Measurements from ENCODE around the gene COX7A2.
A peak's percentile ranks its signal among the peaks of the same experiment; 100 is the strongest.

The COX7A2 gene

DNA sequence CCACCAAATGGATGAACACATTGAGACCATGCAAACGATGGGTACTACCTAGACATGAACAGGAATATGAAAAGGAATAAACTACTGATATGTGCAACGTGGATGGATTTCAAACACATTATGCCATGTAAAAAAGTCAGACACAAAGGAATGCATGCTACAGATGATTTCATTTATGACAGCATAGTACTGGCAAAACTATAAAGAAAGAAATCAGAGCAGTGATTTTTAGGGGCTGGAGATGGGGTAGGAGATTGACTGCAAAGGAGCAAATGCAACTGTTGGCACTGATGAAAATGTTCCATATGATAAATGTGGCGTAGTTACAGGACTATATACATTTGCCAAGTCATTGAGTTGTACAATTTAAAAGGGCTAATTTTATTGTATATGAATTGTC, 24.3 kb downstream of the COX7A2 start:
- no peak for DNase-seq

GRCh38 chr6:75217193-75217592, 26.4 kb downstream of the COX7A2 start:
- no peak for DNase-seq

GRCh38 chr6:75215291-75215690, 28.3 kb downstream of the COX7A2 start:
- DNase-seq = no peak

- DNase-seq = no peak
These were observed 29.9 kb downstream of the COX7A2 start for GRCh38 chr6:75213732-75214131.

DNA sequence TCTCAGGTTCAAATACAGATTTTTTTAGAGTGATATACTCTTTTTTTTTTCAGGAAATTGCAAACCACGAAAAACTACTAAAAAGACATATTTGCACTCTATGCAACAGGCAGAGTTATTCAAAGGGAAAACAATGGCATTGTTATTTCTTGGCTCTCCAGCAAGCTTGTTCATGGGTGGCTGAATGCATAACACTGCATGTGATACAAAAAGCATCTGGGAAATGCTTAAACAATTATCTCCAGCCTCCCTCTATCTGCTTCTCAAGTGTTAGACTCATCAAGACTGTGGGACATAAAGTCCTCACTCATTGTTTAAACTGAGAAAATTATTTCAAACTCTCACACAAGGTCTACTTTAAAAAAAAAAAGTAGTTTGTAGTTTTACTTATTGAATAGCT, 30.5 kb downstream of the COX7A2 start:
- DNase-seq = no peak

- DNase-seq = no peak
These were observed 31.5 kb downstream of the COX7A2 start for GRCh38 chr6:75211920-75212590.

- peak; percentile 67 for DNase-seq
These were observed 32.5 kb downstream of the COX7A2 start for GRCh38 chr6:75210885-75211739.

- no peak for DNase-seq
These were observed 34.3 kb downstream of the COX7A2 start for GRCh38 chr6:75209184-75209723.

DNA sequence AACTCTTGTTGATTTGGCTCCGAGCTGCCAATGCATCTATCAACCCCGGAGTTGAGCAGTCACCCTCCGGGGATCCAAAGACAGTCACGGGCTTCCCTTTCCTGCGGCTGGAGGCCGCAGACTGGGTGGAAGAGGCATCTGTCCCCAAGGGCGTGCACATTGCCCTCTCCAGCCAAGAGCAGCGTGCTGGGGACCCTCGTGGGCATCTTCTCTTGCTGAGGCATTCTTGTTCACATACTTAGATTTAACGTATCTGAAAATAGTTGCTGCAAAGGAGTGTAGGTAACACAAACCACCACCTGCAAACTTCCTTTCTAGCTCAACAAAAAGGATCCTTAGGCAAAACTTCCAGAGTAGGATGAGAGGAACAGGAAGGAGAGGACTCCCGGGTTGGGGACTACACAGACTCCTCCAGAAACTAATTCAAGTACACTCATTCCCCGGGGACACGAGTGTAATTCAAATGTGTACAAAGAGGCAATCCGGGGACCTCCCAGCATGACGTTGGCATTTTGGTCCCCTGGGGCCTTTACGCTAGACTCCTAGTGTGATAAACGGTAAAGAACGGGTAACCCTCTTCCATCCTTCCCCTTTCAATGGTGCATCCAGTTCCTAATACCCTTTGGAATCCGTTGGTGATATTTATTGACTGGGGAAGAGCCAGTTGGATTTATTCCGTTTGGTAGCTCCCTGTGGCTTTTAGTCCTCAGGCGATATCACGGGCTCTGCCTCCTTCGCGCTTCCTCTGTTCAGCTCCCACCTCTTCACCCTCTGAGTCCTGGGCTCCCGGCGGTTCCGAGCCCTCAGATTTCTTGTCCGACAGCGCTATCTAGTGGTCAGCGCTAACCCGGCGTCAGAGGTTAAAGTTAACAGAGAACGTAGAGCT, 35.1 kb downstream of the COX7A2 start:
- peak; percentile 83 for DNase-seq

GRCh38 chr6:75206576-75207342, 36.8 kb downstream of the COX7A2 start:
- DNase-seq = no peak

DNA sequence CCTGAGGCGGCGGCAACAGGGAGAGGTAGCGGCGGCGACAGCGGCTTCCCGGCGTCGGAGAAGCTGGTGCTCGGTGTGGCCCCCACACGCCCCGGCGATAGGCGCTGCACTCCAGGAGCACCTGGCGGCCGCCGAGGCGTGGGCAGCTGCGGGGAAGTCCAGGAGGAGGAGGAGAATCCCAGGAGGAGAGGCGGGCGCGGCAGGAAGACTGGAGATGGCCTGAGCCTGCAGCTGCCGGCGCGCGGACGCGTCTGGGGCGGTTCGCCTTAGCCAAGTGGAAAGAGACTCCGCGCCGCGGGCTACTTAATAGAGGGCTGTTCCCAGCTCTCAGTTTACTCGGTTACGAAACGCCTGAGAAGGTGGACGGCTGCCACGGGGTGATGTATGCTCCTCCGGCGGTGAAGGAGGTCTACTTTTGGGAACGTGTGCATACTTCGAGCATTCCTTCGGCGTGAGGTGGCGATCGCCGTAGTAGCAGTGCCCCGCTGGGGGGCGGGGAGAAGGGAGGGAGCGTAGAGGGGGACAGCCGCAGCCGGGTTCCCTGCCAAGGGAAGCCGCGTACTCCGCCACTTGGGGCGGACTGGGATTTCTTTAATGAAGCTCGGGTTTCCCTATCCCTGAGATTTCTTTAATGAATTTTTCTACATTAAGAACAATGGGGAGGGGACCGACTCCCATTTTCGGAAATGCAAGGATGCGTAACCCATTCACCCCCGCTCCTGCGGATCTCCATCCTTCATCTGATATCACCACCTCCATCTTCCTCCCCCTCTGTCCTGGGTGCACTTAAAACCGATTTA, 37.6 kb downstream of the COX7A2 start, which contains the start of gene COL12A1:
Gene COL12A1 (minus strand): TSS at position 278 of the 800 bp plus-strand sequence. CDS start 3,261 bp downstream, outside the sequence.
- no peak for DNase-seq

DNA sequence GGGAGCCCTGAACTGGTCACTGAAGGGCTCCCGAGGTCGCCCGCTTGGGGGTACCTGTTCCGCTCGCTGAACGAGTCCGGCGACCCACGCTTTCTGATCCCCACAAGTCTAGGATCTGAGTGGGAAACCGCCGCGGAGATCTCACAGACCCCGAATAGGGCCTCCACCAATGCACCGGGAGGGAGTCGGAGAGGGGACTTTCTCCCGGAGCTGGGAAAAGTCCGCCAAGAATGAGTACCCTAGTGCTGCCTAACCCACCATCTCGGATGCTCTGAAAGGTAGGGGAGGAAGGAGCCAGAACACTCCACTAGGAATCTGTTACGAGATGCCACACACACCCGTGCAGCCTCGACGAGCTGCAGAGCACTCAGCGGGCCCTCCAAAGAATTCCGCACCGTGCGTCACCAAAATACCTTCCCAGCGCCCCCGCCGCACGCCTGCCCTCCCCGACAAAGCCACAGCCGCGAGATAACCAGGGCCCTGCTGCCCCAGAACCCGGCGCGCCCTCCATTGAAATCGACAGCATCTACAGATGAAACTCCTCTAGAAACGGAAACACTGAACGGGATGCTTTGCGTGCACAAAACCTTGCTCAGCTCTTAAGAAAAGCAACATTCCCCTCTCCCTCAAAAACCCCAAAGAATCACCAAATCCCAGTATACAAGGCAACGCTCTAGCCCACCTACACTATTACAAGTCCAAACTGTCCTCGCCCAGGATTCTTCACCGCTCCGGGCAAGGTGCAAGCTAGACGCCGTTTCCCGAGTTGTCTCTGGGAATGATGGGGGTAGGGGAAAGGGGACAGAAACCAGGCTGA, 38.4 kb downstream of the COX7A2 start:
- no peak for DNase-seq

- DNase-seq = peak; percentile 26
These were observed 39.2 kb downstream of the COX7A2 start for GRCh38 chr6:75204217-75204958.

DNA sequence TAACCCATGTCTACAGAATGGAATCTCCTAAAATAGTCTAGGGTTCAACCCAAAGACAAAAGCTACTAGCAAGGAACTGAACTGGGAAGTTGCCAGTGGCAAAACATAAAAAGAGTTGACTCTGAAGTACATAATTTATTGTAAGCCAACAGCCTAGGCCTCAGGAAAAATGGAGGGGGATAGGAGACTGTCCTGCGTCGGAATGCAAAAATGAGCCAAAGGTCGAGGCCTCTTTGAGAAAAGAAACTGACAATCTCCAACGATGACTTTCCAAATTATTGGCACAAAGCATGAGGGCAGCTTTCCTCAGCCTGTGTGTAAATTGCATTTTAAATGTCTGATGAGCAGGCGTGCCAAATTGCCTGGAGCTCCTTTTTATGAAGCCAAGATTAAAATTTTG, 39.9 kb downstream of the COX7A2 start:
- DNase-seq = no peak

DNA sequence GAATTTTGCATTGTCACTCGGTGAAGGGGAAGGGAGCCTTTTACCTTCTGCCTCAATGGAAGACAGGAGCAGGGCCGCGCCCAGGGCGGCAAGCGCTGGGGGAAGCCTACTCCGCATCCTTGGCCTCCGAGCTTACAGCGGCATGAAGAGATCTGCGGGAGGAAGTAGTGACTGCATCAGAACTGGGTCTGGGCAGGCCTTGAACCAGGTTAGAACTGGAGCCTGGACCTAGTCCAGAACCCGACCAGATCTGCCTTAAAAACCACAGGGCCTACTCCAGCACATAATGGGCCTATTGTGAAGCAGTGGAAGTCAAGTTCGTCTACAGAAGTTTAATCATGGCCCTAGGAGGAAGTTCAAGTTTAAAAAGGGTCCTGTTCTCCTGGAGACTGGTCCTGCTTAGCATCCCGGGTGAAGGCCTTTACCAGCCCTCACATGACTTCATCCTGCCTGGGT, 40.9 kb downstream of the COX7A2 start:
- no peak for DNase-seq

DNA sequence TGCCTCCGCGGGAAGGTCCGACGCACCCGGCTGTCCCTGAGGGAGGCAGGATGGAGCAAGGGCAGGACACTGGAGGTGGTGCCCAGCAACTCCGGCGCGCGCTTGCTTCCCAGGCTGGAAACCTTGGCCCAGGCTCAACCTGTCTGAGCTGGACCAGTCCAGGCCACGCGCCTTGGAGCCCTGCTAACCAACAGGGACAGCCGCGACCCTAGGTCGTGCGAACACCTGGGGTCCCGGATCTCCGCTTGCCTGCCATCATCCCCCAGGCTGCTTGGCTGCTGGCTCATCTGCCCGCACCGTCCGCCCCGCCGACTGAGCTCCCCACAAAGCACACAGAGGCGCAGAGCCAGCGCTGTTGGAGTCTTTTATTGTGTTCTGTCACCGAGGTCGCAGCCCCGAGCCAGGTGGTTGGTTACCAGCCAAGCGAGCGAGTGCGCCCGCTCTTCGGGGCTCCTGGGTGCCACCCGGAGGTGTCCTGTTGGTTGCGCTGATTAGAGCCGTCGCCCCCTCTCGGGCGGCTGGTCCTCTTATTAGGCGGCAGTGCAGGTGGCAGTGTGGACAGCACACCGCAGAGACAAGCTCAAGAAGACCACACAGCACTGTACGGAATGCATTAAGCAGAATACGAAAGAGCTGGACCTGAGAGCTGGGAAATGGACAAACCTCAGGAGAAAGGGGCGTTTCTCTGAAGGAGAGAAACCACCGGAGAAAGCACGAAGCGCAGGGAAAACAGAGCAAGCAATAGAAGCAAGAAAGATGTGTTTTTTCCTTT, 41.5 kb downstream of the COX7A2 start:
- no peak for DNase-seq

DNA sequence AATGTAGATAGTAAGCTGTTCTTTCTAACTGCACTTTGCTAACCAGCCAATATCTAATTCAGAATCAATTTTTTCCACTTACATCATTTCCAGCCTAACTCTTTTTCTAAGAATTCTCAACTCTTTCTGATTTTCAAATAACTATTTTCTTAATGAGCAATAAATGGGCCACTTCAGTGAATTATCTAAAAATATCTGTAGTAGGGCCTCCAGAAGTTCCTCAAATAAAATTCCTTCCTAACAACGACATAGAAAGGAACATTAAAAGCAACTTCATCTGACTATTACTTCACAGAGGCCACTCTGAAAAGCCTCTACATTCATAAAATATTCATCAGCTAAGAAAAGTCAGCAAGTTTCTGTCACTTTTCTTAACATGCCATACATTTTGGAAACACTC, 42.6 kb downstream of the COX7A2 start:
- no peak for DNase-seq

GRCh38 chr6:75199889-75200288, 43.7 kb downstream of the COX7A2 start:
- DNase-seq = no peak
